Sigmoid colon (tissue), 4 donors: ENCODE results near the gene DIS3L2.

ENCODE experiments used
- EP300 ChIP-seq, 4 donors: sonication (generic); formaldehyde crosslinking; IDR thresholded peaks; one replicate each; pipeline ENCODE4 v1.6.1; 2017; ENCODE audit warnings: antibody characterized with exemption in 4 of 4
- POLR2A ChIP-seq, 2 donors: fragments of 450-650 bp; IDR thresholded peaks; one replicate each; pipeline ENCODE4 v1.6.1; 2016; ENCODE audit warnings: antibody characterized with exemption in 2 of 2, mild to moderate bottlenecking in 2 of 2, moderate library complexity in 2 of 2
- TF ChIP-seq, protein P1 (sequence below), 4 experiments: fragments of 450-650 bp in 3 of 4; fragments of 200-600 bp in 1 of 4; IDR thresholded peaks; one replicate each; pipeline ENCODE4 v1.5.1; 2016 to 2019; ENCODE audit warnings: antibody characterized with exemption in 4 of 4, mild to moderate bottlenecking in 3 of 4, moderate library complexity in 2 of 4

- TF ChIP-seq EP300 (IDR thresholded peaks at IDR 0.05) (no peak), POLR2A (IDR thresholded peaks at IDR 0.05) (no peak)
- TF ChIP-seq, protein P1, sequence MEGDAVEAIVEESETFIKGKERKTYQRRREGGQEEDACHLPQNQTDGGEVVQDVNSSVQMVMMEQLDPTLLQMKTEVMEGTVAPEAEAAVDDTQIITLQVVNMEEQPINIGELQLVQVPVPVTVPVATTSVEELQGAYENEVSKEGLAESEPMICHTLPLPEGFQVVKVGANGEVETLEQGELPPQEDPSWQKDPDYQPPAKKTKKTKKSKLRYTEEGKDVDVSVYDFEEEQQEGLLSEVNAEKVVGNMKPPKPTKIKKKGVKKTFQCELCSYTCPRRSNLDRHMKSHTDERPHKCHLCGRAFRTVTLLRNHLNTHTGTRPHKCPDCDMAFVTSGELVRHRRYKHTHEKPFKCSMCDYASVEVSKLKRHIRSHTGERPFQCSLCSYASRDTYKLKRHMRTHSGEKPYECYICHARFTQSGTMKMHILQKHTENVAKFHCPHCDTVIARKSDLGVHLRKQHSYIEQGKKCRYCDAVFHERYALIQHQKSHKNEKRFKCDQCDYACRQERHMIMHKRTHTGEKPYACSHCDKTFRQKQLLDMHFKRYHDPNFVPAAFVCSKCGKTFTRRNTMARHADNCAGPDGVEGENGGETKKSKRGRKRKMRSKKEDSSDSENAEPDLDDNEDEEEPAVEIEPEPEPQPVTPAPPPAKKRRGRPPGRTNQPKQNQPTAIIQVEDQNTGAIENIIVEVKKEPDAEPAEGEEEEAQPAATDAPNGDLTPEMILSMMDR (IDR thresholded peaks at IDR 0.05), result peak; percentile 57 to 76 (median 72)
These were observed 365.9 kb downstream of the DIS3L2 start for GRCh38 chr2:232327105-232328031.
